ENCODE measurements around the gene WDR64.

Gene WDR64

DNA sequence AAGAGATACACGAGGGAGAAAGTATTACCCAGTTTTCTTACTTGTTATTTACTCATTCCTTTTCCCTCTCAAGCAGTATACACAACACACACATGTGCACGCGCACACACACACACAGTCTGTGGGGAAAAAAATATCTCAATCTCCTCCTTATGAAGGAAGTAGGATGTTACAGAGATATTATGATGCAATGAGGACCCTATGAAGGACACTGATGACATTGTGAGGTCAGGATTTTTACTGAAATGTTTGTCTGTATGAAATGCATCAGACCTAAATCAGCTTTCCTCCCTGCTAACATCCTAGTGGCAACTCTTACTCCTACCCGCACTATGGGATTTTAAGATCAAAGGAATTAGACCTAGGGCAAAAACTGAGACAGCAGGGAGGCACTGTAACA, at the start of gene WDR64:
Gene WDR64 (plus strand): TSS at position 270 of the 400 bp plus-strand sequence. CDS start 204 bp downstream, outside the sequence.
- Histone ChIP-seq H3K4me3 (ENCODE audit: low read length) (no peak within 1 kb of the TSS), H3K9ac (ENCODE audit: low read length) (no peak within 1 kb of the TSS), H3K27ac (ENCODE audit: low read length) (no peak within 1 kb of the TSS), H3K9me3 (ENCODE audit: insufficient read depth, low read length) (no peaks in the 10 kb centered on the region), H3K4me1 (ENCODE audit: low read length) (peaks cover 8% of the 10 kb centered on the region), H4K20me1 (ENCODE audit: insufficient read depth, low read length) (no peaks in the 10 kb centered on the region), H2AFZ (ENCODE audit: low read depth, low read length) (no peak within 1 kb of the TSS), H3K79me2 (ENCODE audit: low read length) (no peaks in the 10 kb centered on the region), H3K4me2 (ENCODE audit: low read length) (no peak within 1 kb of the TSS), H3K27me3 (ENCODE audit: low read depth, low read length) (peaks cover 12% of the 10 kb centered on the region), H3K36me3 (replicated peaks; ENCODE audit: low read depth, low read length) (no peaks in the 10 kb centered on the region)
- TF ChIP-seq, protein P1, sequence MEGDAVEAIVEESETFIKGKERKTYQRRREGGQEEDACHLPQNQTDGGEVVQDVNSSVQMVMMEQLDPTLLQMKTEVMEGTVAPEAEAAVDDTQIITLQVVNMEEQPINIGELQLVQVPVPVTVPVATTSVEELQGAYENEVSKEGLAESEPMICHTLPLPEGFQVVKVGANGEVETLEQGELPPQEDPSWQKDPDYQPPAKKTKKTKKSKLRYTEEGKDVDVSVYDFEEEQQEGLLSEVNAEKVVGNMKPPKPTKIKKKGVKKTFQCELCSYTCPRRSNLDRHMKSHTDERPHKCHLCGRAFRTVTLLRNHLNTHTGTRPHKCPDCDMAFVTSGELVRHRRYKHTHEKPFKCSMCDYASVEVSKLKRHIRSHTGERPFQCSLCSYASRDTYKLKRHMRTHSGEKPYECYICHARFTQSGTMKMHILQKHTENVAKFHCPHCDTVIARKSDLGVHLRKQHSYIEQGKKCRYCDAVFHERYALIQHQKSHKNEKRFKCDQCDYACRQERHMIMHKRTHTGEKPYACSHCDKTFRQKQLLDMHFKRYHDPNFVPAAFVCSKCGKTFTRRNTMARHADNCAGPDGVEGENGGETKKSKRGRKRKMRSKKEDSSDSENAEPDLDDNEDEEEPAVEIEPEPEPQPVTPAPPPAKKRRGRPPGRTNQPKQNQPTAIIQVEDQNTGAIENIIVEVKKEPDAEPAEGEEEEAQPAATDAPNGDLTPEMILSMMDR (IDR thresholded peaks at IDR 0.05; ENCODE audit: low read depth, low read length), result no peak
- TF ChIP-seq EZH2phosphoT487 (IDR thresholded peaks at IDR 0.05; ENCODE audit: low read depth), result no peak

GRCh38 chr1:241603731-241604245, 48.3 kb upstream of the WDR64 start:
- no peaks in the 10 kb centered on the region for H3K9me3 ChIP-seq (ENCODE audit: insufficient read depth, low read length)
- no peak overlapping the region for H3K27ac ChIP-seq (ENCODE audit: low read length)
- H3K79me2 ChIP-seq (ENCODE audit: low read length), result no peaks in the 10 kb centered on the region
- H3K9ac ChIP-seq (ENCODE audit: low read length), result no peak overlapping the region
- no peaks in the 10 kb centered on the region for H3K27me3 ChIP-seq (ENCODE audit: low read depth, low read length)
- no peaks in the 10 kb centered on the region for H3K36me3 ChIP-seq (replicated peaks; ENCODE audit: low read depth, low read length)
- H3K4me1 ChIP-seq (ENCODE audit: low read length), result peaks cover 23% of the 10 kb centered on the region
- no peak overlapping the region for H2AFZ ChIP-seq (ENCODE audit: low read depth, low read length)
- H4K20me1 ChIP-seq (ENCODE audit: insufficient read depth, low read length), result no peaks in the 10 kb centered on the region
- no peak overlapping the region for H3K4me2 ChIP-seq (ENCODE audit: low read length)
- H3K4me3 ChIP-seq (ENCODE audit: low read length), result no peak overlapping the region
- no peak for TF ChIP-seq EZH2phosphoT487 (IDR thresholded peaks at IDR 0.05; ENCODE audit: low read depth)
- TF ChIP-seq, protein P1 (IDR thresholded peaks at IDR 0.05; ENCODE audit: low read depth, low read length), result no peak

DNA sequence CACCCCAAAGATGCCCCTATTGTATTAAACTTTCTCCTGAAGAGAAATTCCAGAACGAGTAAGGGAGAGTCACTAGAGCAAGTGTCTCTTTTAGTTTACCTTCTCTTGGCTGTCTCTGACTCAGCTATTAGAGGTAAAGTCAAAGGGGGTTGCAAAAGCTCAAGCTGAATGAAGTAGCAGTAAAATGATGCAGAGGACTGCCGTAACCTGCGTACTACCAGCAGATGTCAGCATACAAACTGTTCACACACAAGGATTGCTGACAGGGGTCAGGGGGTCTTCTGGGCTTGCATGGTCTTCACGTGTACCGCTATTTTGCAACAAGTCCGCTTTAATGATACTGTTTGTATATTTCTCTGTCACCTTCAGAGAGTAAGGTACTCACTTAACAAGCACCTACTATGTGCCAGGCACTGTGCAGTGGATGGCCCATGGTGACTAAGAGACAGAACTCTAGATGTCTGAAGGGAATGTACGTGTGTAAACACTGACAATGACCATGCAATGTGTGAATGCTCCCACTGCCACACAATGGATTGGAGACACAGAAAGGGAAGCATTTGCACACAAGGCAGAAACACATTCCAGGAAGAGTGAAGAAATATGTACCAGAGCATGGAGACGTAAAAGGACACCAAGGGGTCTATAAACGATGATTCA, 46.8 kb upstream of the WDR64 start:
- H2AFZ ChIP-seq (ENCODE audit: low read depth, low read length), result no peak overlapping the region
- H3K79me2 ChIP-seq (ENCODE audit: low read length), result no peaks in the 10 kb centered on the region
- H3K9me3 ChIP-seq (ENCODE audit: insufficient read depth, low read length), result no peaks in the 10 kb centered on the region
- no peaks in the 10 kb centered on the region for H3K36me3 ChIP-seq (replicated peaks; ENCODE audit: low read depth, low read length)
- H3K27ac ChIP-seq (ENCODE audit: low read length), result no peak overlapping the region
- no peak overlapping the region for H3K4me2 ChIP-seq (ENCODE audit: low read length)
- peaks cover 15% of the 10 kb centered on the region for H3K4me1 ChIP-seq (ENCODE audit: low read length)
- no peak for TF ChIP-seq EZH2phosphoT487 (IDR thresholded peaks at IDR 0.05; ENCODE audit: low read depth)
- TF ChIP-seq, protein P1 (IDR thresholded peaks at IDR 0.05; ENCODE audit: low read depth, low read length), result peak; percentile 76
- H4K20me1 ChIP-seq (ENCODE audit: insufficient read depth, low read length), result no peaks in the 10 kb centered on the region
- no peaks in the 10 kb centered on the region for H3K27me3 ChIP-seq (ENCODE audit: low read depth, low read length)
- H3K9ac ChIP-seq (ENCODE audit: low read length), result no peak overlapping the region
- H3K4me3 ChIP-seq (ENCODE audit: low read length), result no peak overlapping the region

- Histone ChIP-seq H3K27me3 (ENCODE audit: low read depth, low read length) (no peaks in the 10 kb centered on the region), H3K79me2 (ENCODE audit: low read length) (no peaks in the 10 kb centered on the region), H3K9me3 (ENCODE audit: insufficient read depth, low read length) (no peaks in the 10 kb centered on the region), H3K36me3 (replicated peaks; ENCODE audit: low read depth, low read length) (no peaks in the 10 kb centered on the region), H4K20me1 (ENCODE audit: insufficient read depth, low read length) (no peaks in the 10 kb centered on the region), H3K27ac (ENCODE audit: low read length) (no peak overlapping the region), H2AFZ (ENCODE audit: low read depth, low read length) (no peak overlapping the region), H3K4me2 (ENCODE audit: low read length) (no peak overlapping the region), H3K4me1 (ENCODE audit: low read length) (peaks cover 10% of the 10 kb centered on the region), H3K9ac (ENCODE audit: low read length) (no peak overlapping the region), H3K4me3 (ENCODE audit: low read length) (no peak overlapping the region)
- no peak for TF ChIP-seq EZH2phosphoT487 (IDR thresholded peaks at IDR 0.05; ENCODE audit: low read depth)
- TF ChIP-seq, protein P1 (IDR thresholded peaks at IDR 0.05; ENCODE audit: low read depth, low read length), result no peak
Observed at GRCh38 chr1:241606544-241606943, 45.5 kb upstream of the WDR64 start.

Measured in OCI-LY3 (cell line).